ENCODE results near the gene NPW.
"Not testable (repeated sequence)": the region's sequence is repeated elsewhere in the genome, so short reads cannot be mapped to it uniquely, and the experiment has no call there.

Gene NPW

GRCh38 chr16:2023092-2024031 is 3.8 kb downstream of the NPW start:
- peak; percentile 74 for DNase-seq

GRCh38 chr16:2024032-2024420 is 4.4 kb downstream of the NPW start:
- DNase-seq, result no peak

- DNase-seq, result no peak
Observed at GRCh38 chr16:2025251-2025650, 5.7 kb downstream of the NPW start.

GRCh38 chr16:2025878-2026460 is 6.4 kb downstream of the NPW start:
- DNase-seq, result no peak

- no peak for DNase-seq
Observed at GRCh38 chr16:2026461-2027023, 7.0 kb downstream of the NPW start, which contains the start of gene NHERF2. Gene NHERF2, plus strand, starts transcription at chr16:2026902. Its CDS starts 104 bp downstream, at chr16:2027006.

GRCh38 chr16:2027024-2028010 is 7.7 kb downstream of the NPW start:
- DNase-seq, result no peak

- DNase-seq, result no peak
Observed at GRCh38 chr16:2028146-2028545, 8.6 kb downstream of the NPW start.

GRCh38 chr16:2028620-2029220 is 9.1 kb downstream of the NPW start:
- no peak for DNase-seq

- no peak for DNase-seq
Observed at GRCh38 chr16:2029350-2029749, 9.8 kb downstream of the NPW start.

- no peak for DNase-seq
Observed at GRCh38 chr16:2030036-2030435, 10.5 kb downstream of the NPW start.

- no peak for DNase-seq
Observed at GRCh38 chr16:2031081-2031577, 11.5 kb downstream of the NPW start.

- DNase-seq, result no peak
Observed at GRCh38 chr16:2032285-2033056, 12.9 kb downstream of the NPW start.

GRCh38 chr16:2033057-2033908 is 13.7 kb downstream of the NPW start:
- no peak for DNase-seq

- DNase-seq, result not testable (repeated sequence)
Observed at GRCh38 chr16:2033909-2034695, 14.5 kb downstream of the NPW start.

GRCh38 chr16:2034696-2035430 is 15.3 kb downstream of the NPW start:
- DNase-seq, result no peak

GRCh38 chr16:2035431-2036199 is 16.0 kb downstream of the NPW start:
- peak; percentile 71 for DNase-seq

- no peak for DNase-seq
Observed at GRCh38 chr16:2036200-2036966, 16.8 kb downstream of the NPW start.
